NCI-H2196 (cell line): ENCODE data around the gene UGT1A7.
"Not testable (repeated sequence)": the region's sequence is repeated elsewhere in the genome, so short reads cannot be mapped to it uniquely, and the experiment has no call there.

Source experiments
- DNase-seq: peaks from one replicate; lab custom pipeline; 2025; ENCODE audit not compliant: unreplicated experiment; lab: John Stamatoyannopoulos, UW

UGT1A7 gene

GRCh38 chr2:233680361-233681045, 1.2 kb upstream of the UGT1A7 start:
- DNase-seq, result no peak

DNA sequence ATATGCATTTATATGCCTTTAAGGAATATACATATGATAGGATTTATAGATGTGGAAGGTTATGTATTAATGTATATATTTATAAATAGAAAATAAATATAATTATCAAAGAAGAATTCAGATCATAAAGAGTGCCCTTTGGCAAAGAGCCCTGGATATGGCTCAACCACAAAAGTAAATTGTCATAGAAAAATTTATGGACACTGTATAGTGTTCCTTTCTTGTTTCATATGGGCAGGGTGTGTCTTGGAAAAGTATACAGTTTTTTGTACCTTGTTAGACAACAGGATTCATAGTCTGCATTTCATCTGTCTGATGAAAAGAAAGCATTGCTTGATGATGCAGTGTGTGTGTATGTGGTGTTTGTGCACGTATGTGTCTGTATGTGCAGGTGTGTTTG, 2.9 kb downstream of the UGT1A7 start:
- no peak for DNase-seq

- DNase-seq, result no peak
Observed at GRCh38 chr2:233686928-233687327, 5.2 kb downstream of the UGT1A7 start.

- no peak for DNase-seq
Observed at GRCh38 chr2:233688341-233688740, 6.6 kb downstream of the UGT1A7 start.

DNA sequence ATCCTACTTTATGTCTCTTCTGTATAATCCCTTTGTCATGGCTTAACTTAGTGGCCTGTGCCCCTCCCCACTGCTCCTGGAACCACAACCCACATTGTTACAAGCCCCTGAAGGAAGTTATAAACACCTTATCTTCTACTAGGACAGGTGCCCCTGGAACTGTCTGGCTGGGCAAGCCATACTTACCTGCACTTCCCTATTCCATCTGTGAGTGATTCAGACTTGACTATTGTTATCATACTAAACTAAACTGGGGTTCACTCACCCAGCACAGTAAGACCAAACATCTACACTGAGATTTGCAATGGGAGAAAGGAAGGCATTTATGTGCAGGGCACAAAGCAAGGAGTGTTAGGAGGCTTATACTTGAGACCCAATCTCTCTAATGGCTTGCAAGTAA, 7.3 kb downstream of the UGT1A7 start:
- no peak for DNase-seq

GRCh38 chr2:233689501-233689900, 7.8 kb downstream of the UGT1A7 start:
- DNase-seq, result no peak

- DNase-seq, result no peak
Observed at GRCh38 chr2:233690444-233690843, 8.7 kb downstream of the UGT1A7 start.

- DNase-seq, result no peak
Observed at GRCh38 chr2:233691443-233692433, 10.0 kb downstream of the UGT1A7 start.

GRCh38 chr2:233692648-233693047, 10.9 kb downstream of the UGT1A7 start, which contains the start of gene UGT1A6:
Gene UGT1A6, plus strand, starts transcription at chr2:233692890. Its CDS starts 115 bp downstream, at chr2:233693005.
- no peak for DNase-seq

GRCh38 chr2:233693963-233694362, 12.3 kb downstream of the UGT1A7 start:
- DNase-seq, result no peak

DNA sequence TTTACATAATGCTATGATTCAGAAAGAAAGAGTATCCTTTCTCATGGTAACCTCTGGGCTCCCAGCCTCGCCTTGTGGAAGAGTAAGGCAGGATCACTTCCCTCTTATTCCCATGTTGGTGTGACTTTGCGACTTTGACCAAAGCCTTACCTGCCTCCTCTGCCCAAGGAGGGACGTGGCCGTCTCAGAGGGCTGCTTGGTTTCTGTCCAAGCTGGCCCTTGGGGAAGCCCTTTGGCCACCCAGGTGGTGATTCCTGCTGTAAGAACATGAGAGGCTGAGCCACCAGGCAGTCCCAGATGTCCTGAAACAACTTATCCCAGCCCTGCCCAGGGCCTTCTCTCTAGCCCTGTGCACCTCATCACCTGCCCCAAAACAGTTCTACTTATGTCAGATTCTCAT, 17.0 kb downstream of the UGT1A7 start:
- no peak for DNase-seq

DNA sequence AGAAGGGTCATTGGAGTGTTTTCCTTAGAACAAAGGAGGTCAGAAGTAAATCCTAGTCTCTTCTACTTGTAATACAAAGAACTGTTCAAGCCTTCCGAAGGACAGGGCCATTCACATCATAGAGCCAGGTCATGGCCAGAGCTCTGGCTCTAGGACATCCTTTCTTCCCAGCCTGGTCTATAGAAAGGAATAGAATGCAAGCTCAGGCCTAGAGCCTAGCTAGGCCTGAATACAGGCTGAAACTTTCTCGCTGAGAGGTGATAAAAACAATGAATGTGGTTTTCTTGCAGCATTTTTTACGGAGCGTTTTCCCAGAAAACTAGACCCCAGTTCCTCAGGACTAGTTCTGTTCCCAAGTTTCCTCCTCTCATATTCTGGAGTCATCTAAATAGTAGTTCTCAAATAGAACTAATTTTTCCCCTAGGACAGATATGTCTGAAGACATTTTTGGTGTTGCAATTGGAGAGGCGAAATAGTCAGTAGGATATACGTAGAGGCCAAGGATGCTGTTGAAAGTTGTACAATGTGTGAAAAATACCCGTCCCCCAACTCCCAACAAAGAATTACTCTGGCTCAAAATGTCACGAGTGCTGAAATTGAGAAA, 17.8 kb downstream of the UGT1A7 start:
- no peak for DNase-seq

DNA sequence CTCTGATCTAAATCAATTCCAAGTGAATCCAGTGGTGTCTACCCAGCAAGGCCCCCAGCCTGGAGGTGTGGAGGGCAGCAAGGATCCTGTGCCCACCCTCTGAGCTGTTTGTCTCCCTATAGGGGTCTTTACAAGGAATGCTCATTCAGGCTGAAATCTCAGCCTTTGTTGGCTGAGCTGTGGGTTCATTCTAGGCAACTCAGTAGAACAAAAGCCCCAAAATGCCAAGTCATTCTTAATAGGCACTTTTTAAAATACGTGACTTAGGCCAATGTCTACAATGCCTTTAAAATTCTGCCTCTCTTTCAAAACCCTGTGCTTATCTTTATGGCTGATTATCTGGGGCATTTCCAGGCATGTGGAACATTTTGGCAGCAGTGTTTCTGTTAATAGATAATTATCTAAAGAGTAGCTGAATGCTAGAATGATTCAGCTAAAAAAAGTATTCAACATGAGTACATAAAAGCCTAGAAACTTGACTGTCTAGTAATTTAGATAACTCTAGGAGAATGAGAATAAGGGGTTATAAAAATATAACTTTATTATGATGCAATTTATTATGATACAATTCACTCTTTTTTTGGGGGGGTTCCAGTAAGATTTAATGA, 18.4 kb downstream of the UGT1A7 start:
- peak; percentile 65 for DNase-seq

DNA sequence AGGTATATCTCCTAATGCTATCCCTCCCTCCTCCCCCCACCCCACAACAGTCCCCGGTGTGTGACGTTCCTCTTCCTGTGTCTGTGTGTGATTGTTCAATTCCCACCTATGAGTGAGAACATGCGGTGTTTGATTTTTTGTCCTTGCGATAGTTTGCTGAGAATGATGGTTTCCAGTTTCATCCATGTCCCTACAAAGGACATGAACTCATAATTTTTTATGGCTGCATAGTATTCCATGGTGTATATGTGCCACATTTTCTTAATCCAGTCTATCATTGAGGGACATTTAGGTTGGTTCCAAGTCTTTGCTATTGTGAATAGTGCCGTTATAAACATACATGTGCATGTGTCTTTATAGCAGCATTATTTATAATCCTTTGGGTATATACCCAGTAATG, 19.1 kb downstream of the UGT1A7 start:
- not testable (repeated sequence) for DNase-seq

DNA sequence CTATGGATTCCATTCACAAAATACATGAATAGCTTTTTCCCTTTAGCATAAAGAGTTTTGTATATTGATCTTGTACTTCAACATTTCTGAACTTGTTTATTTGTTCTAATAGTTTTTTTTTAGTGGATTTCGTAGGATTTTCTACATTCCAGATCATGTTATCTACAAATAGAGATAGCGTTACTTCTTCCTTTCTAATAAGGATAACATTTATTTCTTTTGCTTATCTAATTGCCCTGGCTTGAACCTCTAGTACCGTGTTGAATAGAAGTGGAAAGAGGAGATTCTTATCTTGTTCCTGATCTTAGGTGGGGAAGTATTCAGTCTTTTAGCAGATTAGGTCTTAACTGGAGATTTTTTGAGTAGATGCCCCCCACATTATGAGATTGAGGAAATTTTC, 20.5 kb downstream of the UGT1A7 start:
- DNase-seq, result no peak

GRCh38 chr2:233705911-233706506, 24.3 kb downstream of the UGT1A7 start:
- no peak for DNase-seq

DNA sequence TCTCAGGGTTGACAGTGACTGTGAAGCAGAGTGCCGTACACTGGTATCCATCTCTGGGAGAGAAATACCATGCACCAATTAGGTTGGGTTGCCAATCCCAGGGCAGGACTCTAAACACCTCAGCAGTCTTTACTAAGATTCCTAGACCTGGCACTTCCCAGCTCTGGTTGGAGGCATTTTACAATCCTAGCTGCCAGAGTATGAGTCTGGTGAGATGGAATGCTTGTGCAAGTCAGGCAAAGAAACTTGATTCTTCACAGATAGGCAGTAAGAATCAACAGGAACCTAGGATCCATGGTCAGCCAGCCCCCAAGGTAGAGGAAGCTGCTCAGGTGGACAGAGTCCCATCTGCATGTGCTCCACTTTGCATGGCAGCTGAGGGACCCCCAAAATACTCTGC, 25.0 kb downstream of the UGT1A7 start:
- DNase-seq, result no peak

DNA sequence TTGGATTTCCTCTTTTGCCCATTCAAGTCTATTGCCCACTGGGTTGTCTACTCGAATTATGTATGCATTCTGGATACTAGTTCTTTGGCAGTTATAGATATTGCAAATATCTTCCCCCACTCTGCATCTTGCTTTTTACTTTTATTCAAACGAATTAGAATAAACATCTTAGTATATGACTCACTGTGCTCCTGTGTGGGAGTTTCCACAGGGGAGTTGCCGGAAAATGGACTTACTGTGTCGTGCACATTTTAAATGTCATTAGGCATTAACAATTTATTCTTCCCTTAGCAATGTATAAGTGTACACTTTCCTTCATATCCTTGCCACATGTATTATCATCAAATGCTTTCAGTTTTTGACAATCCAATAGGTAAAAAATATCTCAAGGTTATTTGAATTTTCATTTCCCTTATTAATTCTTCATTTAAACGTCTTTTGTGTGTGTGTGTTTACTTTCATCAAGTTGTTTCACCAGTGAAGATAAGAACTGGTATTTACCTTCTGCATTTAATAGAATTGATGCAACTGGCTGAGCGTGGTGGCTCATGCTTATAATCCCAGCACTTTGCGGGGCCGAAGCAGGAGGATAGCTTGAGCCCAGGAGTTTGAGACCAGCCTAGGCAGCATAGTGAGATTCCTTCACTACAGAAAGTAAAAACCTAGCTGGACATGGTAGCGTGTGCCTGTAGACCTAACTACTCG, 26.4 kb downstream of the UGT1A7 start:
- no peak for DNase-seq

- DNase-seq, result no peak
Observed at GRCh38 chr2:233708942-233709341, 27.2 kb downstream of the UGT1A7 start.

- DNase-seq, result peak; percentile 84
Observed at GRCh38 chr2:233711312-233712008, 29.8 kb downstream of the UGT1A7 start.
